Left lung (tissue), 10 donors: Measurements from ENCODE around the gene CAMK2A. TPM values are rescaled to one million over a fixed set of nuclear protein-coding genes. Genes with fewer than 3 reads are reported as not detected.

ENCODE experiments used
- ATAC-seq: fragments of 200-7000 bp; cut with Tn5 transposase; one replicate; pipeline ENCODE4 v1.9.1; 2020; ENCODE audit warnings: moderate library complexity
- DNase-seq, 4 donors: peaks; one replicate each; pipeline ENCODE4 v3.0.0-alpha.2; 2013 to 2020
- H3K27ac ChIP-seq, 2 donors: fragments of 200-600 bp; sonication (generic) in 1 of 2; one replicate each; pipeline versions ENCODE4 v1.5.0 to v1.8.0; 2020 to 2021
- H3K27me3 ChIP-seq, 2 donors: fragments of 200-600 bp; sonication (generic) in 1 of 2; one replicate each; pipeline versions ENCODE4 v1.5.0 to v1.8.0; 2020 to 2021
- H3K36me3 ChIP-seq, 2 donors: fragments of 200-600 bp; sonication (generic) in 1 of 2; one replicate each; pipeline versions ENCODE4 v1.5.0 to v1.8.0; 2020 to 2021
- H3K4me1 ChIP-seq, 2 donors: fragments of 200-600 bp; one replicate each; pipeline ENCODE4 v1.8.0; 2021
- H3K4me3 ChIP-seq, 2 donors: fragments of 200-600 bp; sonication (generic) in 1 of 2; one replicate each; pipeline versions ENCODE4 v1.5.0 to v1.8.0; 2020 to 2021; ENCODE audit warnings: mild to moderate bottlenecking in 1 of 2
- H3K9me3 ChIP-seq, 2 donors: fragments of 200-600 bp; sonication (generic) in 1 of 2; one replicate each; pipeline versions ENCODE4 v1.5.0 to v1.8.0; 2020 to 2021
- CTCF ChIP-seq, 2 donors: fragments of 200-600 bp; sonication (generic) in 1 of 2; IDR thresholded peaks; one replicate each; pipeline versions ENCODE4 v1.5.0 to v1.8.0; 2021; ENCODE audit warnings: antibody characterized with exemption in 2 of 2
- intact Hi-C, 2 donors: fragments of 100-400 bp; cut with DNase I; formaldehyde crosslinking; loops; one replicate each; pipeline versions ENCODE4 v1.11.2 to v1.14.2; 2022
- polyA plus RNA-seq, 6 donors: library from polyadenylated mRNA; unstranded; fragments of 120-200 nt; gene quantifications; one replicate each; pipeline ENCODE4 v1.2.1, GENCODE V29; 2013; ENCODE audit not compliant: insufficient read length in 6 of 6
- total RNA-seq, 2 donors: library from RNA; stranded (reverse); fragmentation: NEBNext Ultra II Directional; extraction: Animal tissue kit (Norgen Biotek cat#: 25700); gene quantifications; one replicate each; pipeline ENCODE4 v1.2.1, GENCODE V29; 2021
- donor health status: DM: no; HTN: yes; CAD: no.
- donor health status: DM: no; HTN: no; CAD: no.

Gene CAMK2A
- total and polyA plus RNA-seq, 8 donors: 0.64 to 5.8 (median 4.7) TPM

- Histone ChIP-seq H3K36me3 (no peaks in the 10 kb centered on the region), H3K4me3 (no peak overlapping the region), H3K9me3 (no peaks in the 10 kb centered on the region), H3K27ac (no peak overlapping the region), H3K4me1 (peaks cover 6% of the 10 kb centered on the region in 2 donors), H3K27me3 (peaks cover 0 to 23% of the 10 kb centered on the region in 2 donors)
- ATAC-seq (no peak), DNase-seq (no peak)
- TF ChIP-seq CTCF (IDR thresholded peaks at IDR 0.05): no peak
- intact Hi-C loops: no loop called here
Observed at GRCh38 chr5:150291388-150292385, 2.1 kb upstream of the CAMK2A start.

GRCh38 chr5:150288791-150289190 is 782 bp downstream of the CAMK2A start:
- H3K4me1 ChIP-seq: no peaks in the 10 kb centered on the region
- intact Hi-C loops: no loop called here
- DNase-seq: no peak
- ATAC-seq: no peak
- no peak overlapping the region for H3K27ac ChIP-seq
- no peak overlapping the region for H3K4me3 ChIP-seq
- no peaks in the 10 kb centered on the region for H3K36me3 ChIP-seq
- TF ChIP-seq CTCF (IDR thresholded peaks at IDR 0.05): no peak
- no peaks in the 10 kb centered on the region for H3K9me3 ChIP-seq
- peaks cover 0 to 23% of the 10 kb centered on the region in 2 donors for H3K27me3 ChIP-seq

GRCh38 chr5:150288361-150288760 is 1.2 kb downstream of the CAMK2A start:
- no peaks in the 10 kb centered on the region for H3K36me3 ChIP-seq
- TF ChIP-seq CTCF (IDR thresholded peaks at IDR 0.05): no peak

GRCh38 chr5:150286820-150287219 is 2.8 kb downstream of the CAMK2A start:
- intact Hi-C loops: no loop called here
- ATAC-seq: no peak
- TF ChIP-seq CTCF (IDR thresholded peaks at IDR 0.05): no peak

More at GRCh38 chr5:150288361-150288760, 1.2 kb downstream of the CAMK2A start:
- Histone ChIP-seq H3K4me3 (no peak overlapping the region), H3K9me3 (no peaks in the 10 kb centered on the region), H3K27ac (no peak overlapping the region), H3K27me3 (peaks cover 0 to 23% of the 10 kb centered on the region in 2 donors), H3K4me1 (no peaks in the 10 kb centered on the region)
- no peak for DNase-seq
- intact Hi-C loops: no loop called here
- ATAC-seq: no peak

GRCh38 chr5:150285114-150285513 is 4.5 kb downstream of the CAMK2A start:
- intact Hi-C loops: no loop called here
- H3K4me3 ChIP-seq: no peak overlapping the region
- DNase-seq (no peak), ATAC-seq (no peak)
- no peaks in the 10 kb centered on the region for H3K4me1 ChIP-seq
- H3K9me3 ChIP-seq: no peaks in the 10 kb centered on the region
- no peaks in the 10 kb centered on the region for H3K36me3 ChIP-seq
- H3K27ac ChIP-seq: no peak overlapping the region
- TF ChIP-seq CTCF (IDR thresholded peaks at IDR 0.05): no peak
- H3K27me3 ChIP-seq: peaks cover 0 to 17% of the 10 kb centered on the region in 2 donors

More at GRCh38 chr5:150286820-150287219, 2.8 kb downstream of the CAMK2A start:
- H3K36me3 ChIP-seq: no peaks in the 10 kb centered on the region
- no peak overlapping the region for H3K4me3 ChIP-seq
- peaks cover 0 to 23% of the 10 kb centered on the region in 2 donors for H3K27me3 ChIP-seq
- H3K9me3 ChIP-seq: no peaks in the 10 kb centered on the region
- DNase-seq: no peak
- H3K4me1 ChIP-seq: no peaks in the 10 kb centered on the region
- H3K27ac ChIP-seq: no peak overlapping the region
